ENCODE results near the gene CREB5.

- TF ChIP-seq POLR2A (IDR thresholded peaks at IDR 0.05): no peak
- no peak for TF ChIP-seq CTCF (IDR thresholded peaks at IDR 0.05)
Observed at GRCh38 chr7:28392289-28392688, 20.0 kb upstream of the CREB5 start.

All from ovary (tissue), 3 donors.